Muscle layer of colon (tissue), 2 donors: ENCODE measurements around the gene GP1BB.

ENCODE experiments used
- H3K27ac ChIP-seq: one replicate; pipeline ENCODE4 v1.7.0; 2013; ENCODE audit warnings: low read depth, mild to moderate bottlenecking, low read length, moderate library complexity
- H3K27me3 ChIP-seq, 2 donors: one replicate each; pipeline ENCODE4 v1.7.0; 2013; ENCODE audit warnings: low read length in 2 of 2, mild to moderate bottlenecking in 2 of 2; ENCODE audit not compliant: insufficient read depth in 2 of 2, control insufficient read depth in 1 of 2
- H3K36me3 ChIP-seq: one replicate; pipeline ENCODE4 v1.7.0; 2013; ENCODE audit warnings: mild to moderate bottlenecking, low read length; ENCODE audit not compliant: insufficient read depth
- H3K4me1 ChIP-seq: one replicate; pipeline ENCODE4 v1.7.0; 2013; ENCODE audit warnings: mild to moderate bottlenecking, low read length; ENCODE audit not compliant: insufficient read depth
- H3K4me3 ChIP-seq, 2 donors: one replicate each; pipeline ENCODE4 v1.7.0; 2013; ENCODE audit warnings: low read length in 2 of 2, low read depth in 1 of 2, mild to moderate bottlenecking in 1 of 2, moderate library complexity in 1 of 2
- H3K9ac ChIP-seq: one replicate; pipeline ENCODE4 v1.7.0; 2013; ENCODE audit warnings: low read length
- H3K9me3 ChIP-seq: one replicate; pipeline ENCODE4 v1.7.0; 2013; ENCODE audit warnings: mild to moderate bottlenecking, low read length
- donor health status: abdominal sarcoma.
- donor health status: Adenocarcinoma of cecum.

GP1BB gene

GRCh38 chr22:19750507-19751490, 27.5 kb downstream of the GP1BB start:
- no peak overlapping the region for H3K9ac ChIP-seq
- peaks cover 11 to 39% of the 10 kb centered on the region in 2 donors for H3K27me3 ChIP-seq
- H3K4me1 ChIP-seq = no peaks in the 10 kb centered on the region
- no peak overlapping the region for H3K4me3 ChIP-seq
- no peak overlapping the region for H3K27ac ChIP-seq
- H3K9me3 ChIP-seq = no peaks in the 10 kb centered on the region
- no peaks in the 10 kb centered on the region for H3K36me3 ChIP-seq

GRCh38 chr22:19751497-19752245, 28.3 kb downstream of the GP1BB start:
- no peak overlapping the region for H3K27ac ChIP-seq
- H3K9ac ChIP-seq = no peak overlapping the region
- no peaks in the 10 kb centered on the region for H3K36me3 ChIP-seq
- no peaks in the 10 kb centered on the region for H3K4me1 ChIP-seq
- peaks cover 16 to 47% of the 10 kb centered on the region in 2 donors for H3K27me3 ChIP-seq
- no peaks in the 10 kb centered on the region for H3K9me3 ChIP-seq
- H3K4me3 ChIP-seq = no peak overlapping the region

GRCh38 chr22:19753090-19753842, 29.9 kb downstream of the GP1BB start:
- no peaks in the 10 kb centered on the region for H3K36me3 ChIP-seq
- no peak overlapping the region for H3K4me3 ChIP-seq
- H3K4me1 ChIP-seq = no peaks in the 10 kb centered on the region
- peaks cover 16 to 62% of the 10 kb centered on the region in 2 donors for H3K27me3 ChIP-seq
- H3K9me3 ChIP-seq = no peaks in the 10 kb centered on the region
- H3K27ac ChIP-seq = no peak overlapping the region
- H3K9ac ChIP-seq = no peak overlapping the region

- Histone ChIP-seq H3K9me3 (no peaks in the 10 kb centered on the region), H3K4me3 (no peak overlapping the region), H3K9ac (no peak overlapping the region), H3K36me3 (no peaks in the 10 kb centered on the region), H3K27ac (no peak overlapping the region), H3K27me3 (peaks cover 16 to 70% of the 10 kb centered on the region in 2 donors), H3K4me1 (no peaks in the 10 kb centered on the region)
Measured at GRCh38 chr22:19753996-19754700, 30.8 kb downstream of the GP1BB start.

GRCh38 chr22:19754701-19755144, 31.4 kb downstream of the GP1BB start:
- Histone ChIP-seq H3K9me3 (no peaks in the 10 kb centered on the region), H3K27me3 (peaks cover 20 to 76% of the 10 kb centered on the region in 2 donors), H3K4me3 (no peak overlapping the region)

GRCh38 chr22:19755145-19755710, 31.9 kb downstream of the GP1BB start:
- Histone ChIP-seq H3K36me3 (no peaks in the 10 kb centered on the region), H3K4me3 (no peak overlapping the region), H3K27me3 (peaks cover 25 to 81% of the 10 kb centered on the region in 2 donors), H3K27ac (no peak overlapping the region), H3K4me1 (no peaks in the 10 kb centered on the region), H3K9ac (no peak overlapping the region), H3K9me3 (no peaks in the 10 kb centered on the region)

More at GRCh38 chr22:19754701-19755144, 31.4 kb downstream of the GP1BB start:
- Histone ChIP-seq H3K36me3 (no peaks in the 10 kb centered on the region), H3K9ac (no peak overlapping the region), H3K27ac (no peak overlapping the region), H3K4me1 (no peaks in the 10 kb centered on the region)

- Histone ChIP-seq H3K4me3 (no peak overlapping the region), H3K27me3 (peaks cover 25 to 80% of the 10 kb centered on the region in 2 donors), H3K9ac (no peak overlapping the region), H3K36me3 (no peaks in the 10 kb centered on the region), H3K9me3 (no peaks in the 10 kb centered on the region), H3K27ac (no peak overlapping the region), H3K4me1 (no peaks in the 10 kb centered on the region)
Measured at GRCh38 chr22:19755722-19756287, 32.5 kb downstream of the GP1BB start.

- Histone ChIP-seq H3K4me1 (no peaks in the 10 kb centered on the region), H3K9me3 (no peaks in the 10 kb centered on the region), H3K27ac (no peak overlapping the region), H3K4me3 (no peak overlapping the region), H3K9ac (no peak overlapping the region), H3K27me3 (peaks cover 25 to 74% of the 10 kb centered on the region in 2 donors), H3K36me3 (no peaks in the 10 kb centered on the region)
Measured at GRCh38 chr22:19756288-19757128, 33.2 kb downstream of the GP1BB start.

GRCh38 chr22:19757140-19757984, 34.0 kb downstream of the GP1BB start:
- Histone ChIP-seq H3K36me3 (no peaks in the 10 kb centered on the region), H3K27ac (no peak overlapping the region), H3K4me1 (no peaks in the 10 kb centered on the region), H3K27me3 (peaks cover 30 to 76% of the 10 kb centered on the region in 2 donors), H3K9me3 (no peaks in the 10 kb centered on the region), H3K4me3 (no peak overlapping the region), H3K9ac (no peak overlapping the region)
